GF-D8 (cell line): Measurements from ENCODE around the gene CDCA8.
"Not testable (repeated sequence)": the region's sequence is repeated elsewhere in the genome, so short reads cannot be mapped to it uniquely, and the experiment has no call there.

Experiments used
- DNase-seq: peaks from one replicate; lab custom pipeline; 2025; lab: John Stamatoyannopoulos, UW

Gene CDCA8

DNA sequence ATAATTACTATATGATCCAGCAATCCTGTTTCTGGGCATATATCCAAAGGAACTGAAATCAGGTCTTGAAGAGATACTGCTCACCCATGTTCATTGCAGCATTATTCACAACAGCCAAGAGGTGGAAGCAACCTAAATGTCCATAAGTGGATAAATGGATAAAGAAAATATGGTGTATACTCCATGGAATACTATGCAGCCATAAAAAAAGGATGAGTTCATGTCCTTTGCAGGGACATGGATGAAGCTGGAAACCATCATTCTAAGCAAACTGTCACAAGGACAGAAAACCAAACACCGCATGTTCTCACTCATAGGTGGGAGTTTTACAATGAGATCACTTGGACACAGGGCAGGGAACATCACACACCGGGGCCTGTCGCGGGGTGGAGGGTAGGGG lies 46.3 kb downstream of the CDCA8 start:
- not testable (repeated sequence) for DNase-seq

DNA sequence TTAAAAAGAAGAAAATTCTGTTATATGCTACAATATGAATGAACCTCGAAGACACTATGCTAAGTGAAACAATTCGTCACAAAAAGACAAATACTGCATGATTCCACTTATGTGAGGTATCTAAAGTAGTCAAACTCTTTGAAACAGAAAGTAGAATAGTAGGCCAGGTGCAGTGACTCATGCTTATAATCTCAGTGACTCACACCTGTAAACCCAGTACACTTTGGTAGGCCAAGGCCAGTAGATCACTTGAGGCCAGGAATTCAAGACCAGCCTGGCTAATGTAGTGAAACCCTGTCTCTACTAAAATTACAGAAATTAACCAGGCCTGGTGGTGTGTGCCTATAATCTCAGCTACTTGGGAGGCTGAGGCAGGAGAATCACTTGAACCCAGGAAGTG lies 46.9 kb downstream of the CDCA8 start:
- no peak for DNase-seq

DNA sequence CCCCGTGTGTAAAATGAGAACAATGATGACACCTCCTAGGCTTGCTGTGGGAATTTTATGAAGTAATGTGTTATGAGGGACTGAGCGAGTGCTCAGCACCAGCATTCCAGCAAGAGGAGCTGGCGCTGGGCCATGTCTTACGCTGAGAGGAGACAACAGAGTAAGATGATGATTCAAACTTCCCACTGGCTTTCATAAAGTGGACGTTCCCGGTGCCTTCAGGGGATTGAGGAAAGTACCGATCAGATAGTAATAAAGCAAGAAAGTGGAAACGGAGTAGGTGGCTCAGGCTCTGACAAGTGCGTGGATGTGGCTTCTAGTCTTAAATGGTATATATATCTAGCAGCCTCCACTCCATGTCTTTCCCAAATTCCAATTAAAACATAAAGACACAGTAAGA lies 48.8 kb downstream of the CDCA8 start:
- DNase-seq: no peak

DNA sequence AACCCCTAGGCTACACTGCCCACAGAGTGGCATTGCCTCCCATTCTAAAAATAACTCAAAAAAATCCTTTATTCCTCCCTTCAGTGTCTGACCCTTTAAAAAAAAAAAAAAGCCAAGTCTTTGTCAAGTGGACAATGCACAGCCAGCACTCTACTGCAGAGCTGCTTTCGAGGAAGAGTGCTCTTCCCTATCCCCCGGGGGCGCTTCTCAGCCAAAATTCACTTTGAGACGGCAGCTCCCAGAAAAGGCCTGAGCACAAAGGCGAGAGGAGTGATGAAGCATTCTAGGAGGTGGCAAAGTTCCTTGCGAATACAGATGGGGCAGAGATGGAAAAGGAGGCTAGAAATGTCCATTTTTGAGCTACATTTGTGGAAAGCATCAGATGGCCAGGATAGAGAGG lies 49.3 kb downstream of the CDCA8 start:
- DNase-seq: no peak

DNA sequence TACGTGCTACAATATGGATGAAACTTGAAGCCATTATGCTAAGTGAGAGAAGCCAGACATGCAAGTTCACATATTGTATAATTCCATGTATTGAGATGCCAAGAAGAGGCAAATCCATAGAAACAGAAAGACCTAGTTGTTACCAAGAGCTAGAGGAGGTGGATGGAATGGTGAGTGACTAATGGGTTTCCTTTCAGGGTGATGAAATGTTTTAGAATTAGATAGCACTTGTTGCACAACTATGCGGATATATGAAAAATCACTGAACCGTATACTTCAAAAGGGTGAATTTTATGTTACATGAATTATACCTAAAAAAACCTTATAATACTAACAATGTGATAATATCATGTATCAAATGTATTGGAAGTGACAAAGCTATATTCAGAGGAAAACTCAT lies 54.5 kb downstream of the CDCA8 start:
- no peak for DNase-seq

DNA sequence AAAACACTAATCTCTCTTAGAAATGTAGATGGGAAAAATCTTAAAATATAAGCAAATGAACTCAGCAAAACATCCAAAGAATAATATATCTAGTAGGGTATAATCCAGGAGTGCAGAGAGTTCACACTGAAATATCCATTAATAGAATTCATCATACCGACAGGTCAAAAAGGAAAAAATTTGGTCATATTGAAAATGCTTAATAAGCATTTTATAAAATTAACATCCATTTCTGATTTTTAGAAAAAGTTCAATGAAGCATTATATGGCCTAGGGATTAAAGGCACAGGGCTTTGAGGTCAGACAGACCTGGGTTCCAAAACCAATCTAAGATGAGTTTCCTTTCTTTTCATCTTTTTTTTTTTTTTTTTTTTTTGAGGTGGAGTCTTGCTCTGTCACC lies 56.2 kb downstream of the CDCA8 start:
- DNase-seq: no peak

DNA sequence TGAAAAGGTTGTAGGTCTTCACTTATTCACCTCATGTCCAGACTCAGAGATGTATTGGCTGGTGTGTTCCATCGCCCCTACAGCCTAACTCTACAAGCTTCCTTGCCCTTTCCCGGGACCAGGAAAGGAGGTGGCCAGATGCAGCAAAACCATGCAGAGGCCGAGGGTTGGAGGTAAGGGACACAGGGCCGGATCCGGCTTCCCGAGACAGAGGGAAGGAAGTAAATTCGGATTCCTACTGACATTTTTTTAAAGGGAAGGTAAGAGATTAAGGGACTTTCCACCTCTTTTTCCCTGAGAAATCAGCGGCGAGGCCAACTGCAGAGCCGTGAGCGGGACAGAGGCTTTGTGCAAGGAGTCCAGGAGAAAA lies 59.9 kb downstream of the CDCA8 start:
- DNase-seq: no peak

DNA sequence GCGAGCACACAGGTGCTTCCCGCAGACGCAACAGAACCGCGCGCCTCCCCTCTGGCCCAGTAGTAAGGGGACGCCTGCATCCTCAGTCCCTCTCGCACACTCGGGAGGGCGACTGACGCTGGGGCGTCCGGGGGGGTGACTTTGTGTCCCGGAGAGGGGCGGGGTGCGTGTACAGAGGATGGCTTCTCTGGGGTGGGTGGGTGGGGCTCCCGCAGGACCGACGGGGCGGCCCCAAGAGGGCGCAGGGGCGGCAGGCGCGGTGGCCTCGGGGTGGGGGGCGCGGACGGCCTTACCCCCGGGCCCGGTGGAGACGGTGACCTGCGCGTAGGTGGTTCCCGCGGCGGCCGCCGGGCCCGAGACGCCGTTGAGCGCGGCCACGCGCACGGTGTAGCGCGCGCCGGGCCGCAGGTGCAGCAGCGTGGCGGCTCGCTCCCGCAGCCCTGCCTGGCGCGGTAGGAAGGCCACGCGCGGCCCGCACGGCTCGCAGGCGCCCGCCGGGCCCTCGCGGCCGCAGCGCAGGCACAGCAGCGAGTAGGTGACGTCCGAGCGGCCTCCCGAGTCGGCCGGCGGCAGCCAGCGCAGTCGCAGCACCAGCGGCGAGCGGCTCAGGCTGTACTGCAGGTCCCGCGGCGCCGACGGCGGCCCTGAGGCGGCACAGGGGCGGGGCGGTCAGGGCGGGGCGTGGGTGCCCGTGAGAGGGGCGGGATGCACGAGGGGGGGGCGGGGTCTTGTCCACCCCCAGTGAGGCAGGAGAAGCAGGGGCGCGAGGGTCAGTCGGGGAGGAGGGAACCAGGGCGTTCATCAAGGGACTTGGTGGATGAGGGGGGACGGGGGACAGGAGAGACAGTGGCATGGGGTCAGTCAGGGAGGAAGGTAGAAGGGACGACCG lies 60.5 kb downstream of the CDCA8 start:
- no peak for DNase-seq

DNA sequence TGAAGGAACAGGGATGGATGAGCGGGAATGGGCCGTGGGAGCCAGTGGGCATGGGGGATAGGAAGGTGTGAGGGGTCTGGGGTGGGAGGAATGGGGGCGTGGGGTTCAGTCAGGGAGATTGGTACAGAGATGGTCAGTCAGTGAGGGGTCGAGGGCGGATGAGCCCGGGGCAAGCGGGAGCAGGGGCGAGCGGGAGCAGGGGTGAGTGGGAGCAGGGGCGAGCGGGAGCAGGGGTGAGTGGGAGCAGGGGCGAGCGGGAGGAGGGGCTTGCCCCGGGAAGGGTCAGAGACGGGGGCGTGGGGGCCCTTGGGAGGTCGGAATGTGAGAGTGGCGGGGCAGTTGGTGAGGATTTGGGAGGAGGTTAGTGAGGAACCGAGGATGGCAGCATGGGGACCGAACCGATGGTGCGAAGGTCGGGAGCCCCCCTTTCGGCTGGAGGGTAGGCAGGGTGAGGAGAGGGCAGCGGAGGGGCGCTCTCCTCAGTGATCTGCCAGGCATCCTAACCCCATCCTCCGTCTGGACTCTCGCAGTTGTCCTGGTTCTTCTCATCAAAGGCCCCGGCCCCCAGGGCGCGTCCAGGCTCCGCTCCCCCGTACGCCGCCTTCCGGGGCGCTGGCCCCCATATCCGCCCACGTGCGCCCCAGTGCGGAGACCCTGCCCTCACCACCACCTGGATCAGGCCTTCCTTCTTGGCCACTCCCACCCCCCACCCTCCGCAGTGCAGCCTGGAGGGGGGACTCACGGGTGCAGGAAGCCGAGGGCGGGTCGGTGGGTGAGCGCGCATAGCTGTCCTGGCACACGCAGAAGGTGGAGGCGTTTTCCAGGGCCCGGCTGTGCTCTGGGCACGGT lies 61.4 kb downstream of the CDCA8 start:
- no peak for DNase-seq

DNA sequence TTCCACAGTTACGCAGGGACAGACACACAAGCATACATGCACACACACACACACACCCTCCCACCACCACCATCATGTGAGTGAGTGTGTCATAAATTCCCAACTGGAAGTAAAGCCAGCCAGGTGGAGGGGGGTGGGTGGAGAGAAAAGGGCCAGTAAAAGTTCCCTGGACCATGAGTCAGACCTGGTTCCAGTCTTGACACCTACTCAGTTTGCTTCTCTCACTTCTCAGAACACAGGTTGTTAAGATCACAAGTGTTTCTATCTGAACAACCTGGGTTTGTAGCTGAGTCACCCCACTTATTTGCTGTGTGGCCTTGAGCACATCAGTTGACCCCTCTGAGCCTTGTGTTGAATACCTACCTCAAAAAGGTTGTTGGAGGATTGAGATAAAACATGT lies 63.0 kb downstream of the CDCA8 start:
- no peak for DNase-seq

DNA sequence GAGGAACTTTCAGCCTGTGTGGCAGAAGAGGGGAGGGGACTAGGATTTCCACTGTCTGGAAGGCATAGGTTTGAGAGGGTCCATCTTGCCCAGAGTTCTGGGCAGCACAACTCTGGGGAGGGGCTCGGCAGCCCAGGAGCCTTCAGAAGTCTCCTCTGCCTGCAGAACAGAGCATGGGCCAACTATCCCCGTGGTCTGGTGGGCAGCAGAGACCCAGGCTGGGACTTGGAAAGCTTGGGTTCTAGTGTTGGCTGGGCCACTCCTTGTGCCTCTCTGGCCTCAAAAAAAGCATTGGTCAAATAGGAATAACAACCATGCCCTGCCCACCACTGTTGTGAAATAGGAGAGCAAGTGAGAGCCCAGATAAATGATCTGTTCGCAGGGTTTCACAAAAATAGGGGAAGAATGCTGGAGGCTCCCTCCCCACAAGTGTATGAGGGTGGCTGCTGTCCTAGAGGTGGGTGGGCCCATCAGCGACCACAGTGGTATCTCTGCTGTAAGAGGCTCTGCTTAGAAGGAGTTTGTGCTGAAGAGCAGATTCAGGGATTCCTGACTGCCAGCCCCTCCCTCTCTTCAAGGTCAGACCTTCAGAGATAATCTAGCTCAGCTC lies 63.7 kb downstream of the CDCA8 start:
- DNase-seq: no peak
